MCF 10A (cell line): Measurements from ENCODE around the gene TSPAN15. TPM values are rescaled to one million over a fixed set of nuclear protein-coding genes. Genes with fewer than 3 reads are reported as not detected.

Experiments used
- BruUV-seq: library from RNA; stranded (reverse); fragments of 400-500 nt; replicated peaks from 2 replicates; lab custom pipeline; 2021; lab: Mats Ljungman, UMichigan
- CTCF ChIA-PET: fragments of 300-600 bp; sonication (Branson Sonifier 250); formaldehyde crosslinking; extraction: SDS; loops from one replicate; lab custom pipeline; 2021; ENCODE audit warnings: antibody characterized with exemption, inconsistent platforms; lab: Yijun Ruan, JAX
- POLR2A ChIA-PET: fragments of 300-600, 350-650 bp; sonication (Branson Sonifier 250); formaldehyde crosslinking; extraction: SDS; loops from one replicate; lab custom pipeline; 2020; ENCODE audit warnings: antibody characterized with exemption, inconsistent platforms; lab: Yijun Ruan, JAX
- DNase-seq: peaks from one replicate; pipeline ENCODE4 v3.0.0-alpha.2; 2018; ENCODE audit not compliant: unreplicated experiment
- H3K27ac Mint-ChIP-seq: one replicate; pipeline ENCODE4 v1.8.0; 2022; ENCODE audit warnings: mild to moderate bottlenecking, low read depth, mixed read lengths; ENCODE audit not compliant: unreplicated experiment
- H3K27me3 Mint-ChIP-seq: one replicate; pipeline ENCODE4 v1.8.0; 2022; ENCODE audit warnings: mixed read lengths; ENCODE audit not compliant: insufficient read depth, unreplicated experiment
- H3K36me3 Mint-ChIP-seq: one replicate; pipeline ENCODE4 v1.8.0; 2022; ENCODE audit warnings: mild to moderate bottlenecking, moderate library complexity, mixed read lengths; ENCODE audit not compliant: insufficient read depth, unreplicated experiment
- H3K4me1 Mint-ChIP-seq: one replicate; pipeline ENCODE4 v1.8.0; 2022; ENCODE audit warnings: mixed read lengths; ENCODE audit not compliant: insufficient read depth, unreplicated experiment
- H3K4me3 Mint-ChIP-seq: one replicate; pipeline ENCODE4 v1.8.0; 2022; ENCODE audit warnings: mild to moderate bottlenecking, moderate library complexity, mixed read lengths; ENCODE audit not compliant: unreplicated experiment
- H3K9me3 Mint-ChIP-seq: one replicate; pipeline ENCODE4 v1.8.0; 2022; ENCODE audit warnings: mixed read lengths; ENCODE audit not compliant: unreplicated experiment
- CTCF ChIP-seq: fragments of 200-600 bp; IDR thresholded peaks from one replicate; pipeline ENCODE4 v1.8.0; 2022; ENCODE audit warnings: antibody characterized with exemption, mild to moderate bottlenecking; ENCODE audit not compliant: unreplicated experiment
- intact Hi-C: fragments of 100-400 bp; cut with micrococcal nuclease; formaldehyde crosslinking; loops from 2 replicates; pipeline ENCODE4 v1.14.1; 2022
- total RNA-seq: library from RNA; stranded (reverse); gene quantifications from 2 replicates; pipeline ENCODE4 v1.2.3, GENCODE V29; 2022

The TSPAN15 gene
- total RNA-seq, 1 experiment from 2014 or later = 0.54 TPM

GRCh38 chr10:69434926-69435325 lies 16.3 kb upstream of the TSPAN15 start:
- intact Hi-C loops = no loop called here
- POLR2A ChIA-PET = interaction anchor here (0.5 to 0.6 kb wide), 2 partner anchors 52 to 617 kb away, joined by 3 read pairs; no protein-coding TSS in a partner anchor
- Mint-ChIP-seq H3K36me3 (peaks cover 6% of the 10 kb centered on the region), H3K4me1 (peaks cover 25% of the 10 kb centered on the region), H3K27ac (no peak overlapping the region), H3K9me3 (no peaks in the 10 kb centered on the region), H3K4me3 (no peak overlapping the region), H3K27me3 (no peaks in the 10 kb centered on the region)
- CTCF ChIA-PET = interaction anchor here (0.6 to 5.4 kb wide), 3 partner anchors 72 to 473 kb away, joined by 3 to 40 read pairs (median 3); no protein-coding TSS in a partner anchor
- BruUV-seq = no TSS peak
- no peak for DNase-seq
- no peak for TF ChIP-seq CTCF

- TF ChIP-seq CTCF = no peak
- Mint-ChIP-seq H3K27me3 (no peaks in the 10 kb centered on the region), H3K36me3 (peaks cover 6% of the 10 kb centered on the region), H3K27ac (no peak overlapping the region), H3K4me1 (peaks cover 34% of the 10 kb centered on the region), H3K4me3 (no peak overlapping the region), H3K9me3 (no peaks in the 10 kb centered on the region)
- POLR2A ChIA-PET = no interaction called here
- CTCF ChIA-PET = interaction anchor here (0.6 to 1.6 kb wide), 3 partner anchors 9 to 71 kb away, joined by 3 to 5 read pairs (median 4); no protein-coding TSS in a partner anchor
- no TSS peak for BruUV-seq
- DNase-seq = no peak
- intact Hi-C loops = no loop called here
These were observed 15.2 kb upstream of the TSPAN15 start for GRCh38 chr10:69435966-69436520.

- H3K36me3 Mint-ChIP-seq = peaks cover 6% of the 10 kb centered on the region
- H3K4me3 Mint-ChIP-seq = no peak overlapping the region
- peaks cover 34% of the 10 kb centered on the region for H3K4me1 Mint-ChIP-seq
- no TSS peak for BruUV-seq
- DNase-seq = no peak
- no peak for TF ChIP-seq CTCF
- no peaks in the 10 kb centered on the region for H3K9me3 Mint-ChIP-seq
- no peaks in the 10 kb centered on the region for H3K27me3 Mint-ChIP-seq
- peak overlapping the region; percentile 87 for H3K27ac Mint-ChIP-seq
- intact Hi-C loops = no loop called here
- ChIA-PET POLR2A (interaction anchor here (1.1 to 3.0 kb wide), 4 partner anchors 9 to 29 kb away, joined by 3 to 27 read pairs (median 5); partner anchors contain the start of gene TSPAN15), CTCF (interaction anchor here (0.7 to 2.3 kb wide), 6 partner anchors 10 to 77 kb away, joined by 3 to 7 read pairs (median 5); no protein-coding TSS in a partner anchor)
These were observed 13.7 kb upstream of the TSPAN15 start for GRCh38 chr10:69437321-69438259.
